ENCODE data around the gene LKAAEAR1. TPM values are rescaled to one million over a fixed set of nuclear protein-coding genes. Genes with fewer than 3 reads are reported as not detected.

LKAAEAR1 gene
- total RNA-seq, 1 donor from 2014 or later = not detected

GRCh38 chr20:64051561-64052325 is 32.5 kb downstream of the LKAAEAR1 start:
- DNase-seq (ENCODE audit: low spot score) = no peak

- no peak for DNase-seq (ENCODE audit: low spot score)
These were observed 33.2 kb downstream of the LKAAEAR1 start for GRCh38 chr20:64051033-64051452.

- no peak for DNase-seq (ENCODE audit: low spot score)
These were observed 33.8 kb downstream of the LKAAEAR1 start for GRCh38 chr20:64050261-64051032.

GRCh38 chr20:64049878-64050260 is 34.3 kb downstream of the LKAAEAR1 start:
- no peak for DNase-seq (ENCODE audit: low spot score)

GRCh38 chr20:64049060-64049877 is 34.9 kb downstream of the LKAAEAR1 start, which contains the start of gene SOX18:
TSS of gene SOX18 (minus strand) at chr20:64049639. CDS start at chr20:64049516, 123 bp downstream.
- DNase-seq (ENCODE audit: low spot score) = no peak

GRCh38 chr20:64048402-64049044 is 35.7 kb downstream of the LKAAEAR1 start:
- no peak for DNase-seq (ENCODE audit: low spot score)

- DNase-seq (ENCODE audit: low spot score) = no peak
These were observed 36.2 kb downstream of the LKAAEAR1 start for GRCh38 chr20:64047968-64048401.

- DNase-seq (ENCODE audit: low spot score) = no peak
These were observed 37.2 kb downstream of the LKAAEAR1 start for GRCh38 chr20:64047046-64047389.

- no peak for DNase-seq (ENCODE audit: low spot score)
These were observed 38.7 kb downstream of the LKAAEAR1 start for GRCh38 chr20:64045346-64046011.

- DNase-seq (ENCODE audit: low spot score) = no peak
These were observed 39.5 kb downstream of the LKAAEAR1 start for GRCh38 chr20:64044484-64045247.

- no peak for DNase-seq (ENCODE audit: low spot score)
These were observed 40.4 kb downstream of the LKAAEAR1 start for GRCh38 chr20:64043768-64044167.

GRCh38 chr20:64042054-64042781 is 42.0 kb downstream of the LKAAEAR1 start:
- no peak for DNase-seq (ENCODE audit: low spot score)

- DNase-seq (ENCODE audit: low spot score) = no peak
These were observed 42.5 kb downstream of the LKAAEAR1 start for GRCh38 chr20:64041781-64042053.

GRCh38 chr20:64041040-64041780 is 43.0 kb downstream of the LKAAEAR1 start:
- DNase-seq (ENCODE audit: low spot score) = no peak

GRCh38 chr20:64040231-64041039 is 43.8 kb downstream of the LKAAEAR1 start:
- no peak for DNase-seq (ENCODE audit: low spot score)

GRCh38 chr20:64039293-64040160 is 44.7 kb downstream of the LKAAEAR1 start:
- DNase-seq (ENCODE audit: low spot score) = no peak

Data from mesenteric fat pad (tissue), 1 donor.